Cardiac fibroblast (primary cell): ENCODE measurements around the gene OR4N2.
"Not testable (repeated sequence)": the region's sequence is repeated elsewhere in the genome, so short reads cannot be mapped to it uniquely, and the experiment has no call there.

Experiments
- DNase-seq, 2 donors: peaks; one replicate each; pipeline versions ENCODE4 v3.0.0 to v3.0.0-alpha.2; 2010; ENCODE audit warnings: low read depth in 2 of 2
- H3K4me3 ChIP-seq, 2 donors: replicated peaks in 1 of 2; 1 replicate in 1 of 2; 2 replicates in 1 of 2; pipeline ENCODE4 v1.5.1; 2011; ENCODE audit warnings: low read depth in 2 of 2, low read length in 2 of 2, mild to moderate bottlenecking in 2 of 2, moderate library complexity in 1 of 2
- CTCF ChIP-seq: IDR thresholded peaks from one replicate; pipeline ENCODE4 v1.5.1; 2011; ENCODE audit warnings: low read depth, mild to moderate bottlenecking, low read length, inconsistent platforms

Gene OR4N2

GRCh38 chr14:19828314-19828713 lies 24.7 kb downstream of the OR4N2 start:
- TF ChIP-seq CTCF = no peak
- H3K4me3 ChIP-seq = no peak overlapping the region
- no peak for DNase-seq

DNA sequence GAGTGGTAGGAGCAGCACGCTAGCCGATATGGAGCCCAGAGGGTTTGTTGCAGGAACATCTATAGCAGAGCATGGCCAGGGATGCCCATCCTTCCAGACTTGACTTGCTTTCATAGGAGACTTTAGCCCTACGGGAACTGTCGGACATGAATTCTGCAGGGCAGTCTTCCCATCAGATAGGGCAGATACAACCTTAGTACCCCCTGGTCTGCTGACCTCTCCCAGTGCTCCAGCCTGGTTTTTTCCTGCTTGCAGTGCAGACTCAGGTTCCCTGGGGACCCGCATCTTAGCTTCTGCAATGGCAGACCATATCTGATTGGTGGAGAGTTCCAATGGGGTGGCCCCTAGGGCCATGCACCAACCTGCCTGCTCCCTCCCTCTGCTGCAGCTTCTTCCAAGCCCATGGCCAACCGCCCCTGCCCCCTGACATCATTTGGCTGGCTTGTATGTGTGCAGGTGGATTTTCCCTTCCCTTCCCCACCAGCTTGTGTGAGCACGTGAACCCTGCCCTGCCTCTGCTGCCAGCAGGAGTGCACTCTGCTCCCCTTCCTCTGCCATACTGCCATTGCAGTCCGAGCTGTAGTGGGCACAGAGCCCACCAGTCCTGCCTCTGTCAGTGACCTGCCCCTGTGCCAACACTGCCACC lies 30.8 kb downstream of the OR4N2 start:
- DNase-seq, H3K4me3 ChIP-seq: not testable (repeated sequence)

DNA sequence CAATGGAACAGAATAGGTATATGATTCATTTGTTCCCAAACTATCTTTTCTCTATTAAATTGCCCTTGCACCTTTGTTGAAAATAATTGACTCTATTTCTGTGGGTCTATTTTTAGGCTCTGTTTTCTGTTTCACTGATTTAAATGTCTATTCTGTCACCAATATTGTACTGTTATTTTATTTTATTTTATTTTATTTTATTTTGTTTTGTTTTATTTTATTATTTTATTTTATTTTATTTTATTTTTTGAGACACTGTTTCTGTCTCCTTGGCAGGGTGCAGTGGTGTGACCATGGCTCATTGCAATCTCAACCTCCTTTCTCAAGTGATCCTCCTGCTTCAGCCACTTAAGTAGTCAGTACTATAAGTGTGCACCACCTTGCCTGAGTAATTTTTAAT lies 34.9 kb downstream of the OR4N2 start:
- no peak overlapping the region for H3K4me3 ChIP-seq
- TF ChIP-seq CTCF = no peak
- no peak for DNase-seq

DNA sequence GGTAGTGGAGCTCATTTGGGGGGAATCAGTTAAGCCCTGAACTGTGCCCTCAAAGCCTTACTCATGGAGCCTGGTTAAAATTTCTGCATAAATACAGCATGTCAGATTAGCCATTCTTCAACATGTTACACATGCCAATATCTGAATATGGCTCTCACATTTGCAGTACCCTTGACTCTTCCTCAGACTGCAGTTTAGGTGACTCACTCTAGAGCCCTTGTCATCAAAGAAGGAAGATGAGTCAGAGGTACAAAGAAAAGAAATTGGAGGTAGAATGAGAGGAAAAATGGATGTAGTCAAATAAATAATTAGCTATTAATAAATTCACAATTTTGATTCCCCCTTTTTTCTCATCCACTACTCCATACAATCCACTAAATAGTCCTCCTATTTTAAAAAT lies 47.8 kb downstream of the OR4N2 start:
- no peak for TF ChIP-seq CTCF
- no peak overlapping the region for H3K4me3 ChIP-seq
- DNase-seq = peak in 1 of 2 donors; percentile 5

- not testable (repeated sequence) for H3K4me3 ChIP-seq, DNase-seq
These were observed 62.6 kb downstream of the OR4N2 start for GRCh38 chr14:19866061-19866669.

- no peak for DNase-seq
- no peak for TF ChIP-seq CTCF
- H3K4me3 ChIP-seq = no peak overlapping the region
These were observed 69.6 kb downstream of the OR4N2 start for GRCh38 chr14:19873178-19873577.

DNA sequence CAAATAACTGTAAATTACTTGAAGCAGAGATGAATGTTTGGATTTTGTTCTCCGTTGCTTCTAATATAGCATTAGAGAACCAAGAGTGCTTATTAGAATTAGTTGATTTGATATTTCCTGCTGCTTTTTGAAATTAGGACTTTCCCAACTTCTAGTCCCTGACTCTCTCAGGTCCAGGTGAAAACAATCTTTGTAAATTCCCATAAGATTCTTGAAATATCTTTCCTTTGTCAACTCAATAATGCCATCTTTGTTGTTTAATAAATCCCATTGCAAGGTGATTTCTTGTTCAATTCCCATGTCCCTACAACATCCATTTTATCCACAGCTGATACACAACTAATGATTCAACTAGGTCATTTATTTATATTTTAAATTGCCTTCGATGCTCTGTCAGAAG lies 71.3 kb downstream of the OR4N2 start, which contains the start of gene OR4K2:
OR4K2 (plus strand) TSS at position 301 of the 400 bp plus-strand sequence. CDS start 1,126 bp downstream, outside the sequence.
- no peak within 1 kb of the TSS for H3K4me3 ChIP-seq
- DNase-seq = no peak
- no peak for TF ChIP-seq CTCF
